ENCODE results near the gene ZMIZ1. TPM values are rescaled to one million over a fixed set of nuclear protein-coding genes. Genes with fewer than 3 reads are reported as not detected.

ZMIZ1 gene
- total RNA-seq, 1 donor from 2014 or later: 6.3 TPM

DNA sequence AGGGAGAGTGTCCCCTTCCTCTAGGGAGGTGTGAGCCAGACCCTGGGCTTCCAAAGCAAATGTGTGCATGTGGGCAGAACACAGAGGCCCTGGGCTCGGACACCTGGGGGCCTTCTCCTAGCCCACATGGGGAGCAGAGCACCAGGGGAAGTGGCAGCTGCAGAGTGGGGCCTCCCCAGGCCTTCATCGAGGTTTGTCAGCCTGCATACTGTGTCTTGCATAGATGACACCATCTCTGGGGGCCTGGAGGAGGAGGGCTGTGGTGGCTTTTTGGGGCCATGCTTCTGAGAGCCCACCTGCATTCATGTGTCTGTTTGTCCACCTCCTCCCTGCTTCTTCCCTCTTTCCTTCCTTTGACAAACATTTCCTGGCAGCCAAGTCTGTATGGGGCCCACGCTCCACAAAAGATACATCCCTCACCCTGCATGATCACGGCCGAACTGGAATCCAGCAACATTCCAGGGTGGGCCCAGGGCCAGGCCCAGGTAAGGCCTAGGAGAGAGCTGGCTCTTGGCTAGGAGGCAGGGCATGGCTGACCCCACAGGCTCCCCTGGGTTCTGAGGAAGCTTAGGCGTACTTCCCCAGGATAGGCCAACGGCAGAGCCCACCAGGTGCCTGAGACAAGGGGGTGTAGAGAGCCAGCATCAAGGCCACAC, 79.2 kb downstream of the ZMIZ1 start:
- DNase-seq (ENCODE audit: low read depth): no peak
- FAIRE-seq: no peak
- Histone ChIP-seq H3K4me3 (ENCODE audit: low read depth, low read length) (no peak overlapping the region), H3K36me3 (ENCODE audit: control insufficient read depth, insufficient read depth, low read length) (peaks cover 15% of the 10 kb centered on the region), H3K27me3 (ENCODE audit: control insufficient read depth, insufficient read depth, low read length) (no peaks in the 10 kb centered on the region)
- TF ChIP-seq, protein P1, sequence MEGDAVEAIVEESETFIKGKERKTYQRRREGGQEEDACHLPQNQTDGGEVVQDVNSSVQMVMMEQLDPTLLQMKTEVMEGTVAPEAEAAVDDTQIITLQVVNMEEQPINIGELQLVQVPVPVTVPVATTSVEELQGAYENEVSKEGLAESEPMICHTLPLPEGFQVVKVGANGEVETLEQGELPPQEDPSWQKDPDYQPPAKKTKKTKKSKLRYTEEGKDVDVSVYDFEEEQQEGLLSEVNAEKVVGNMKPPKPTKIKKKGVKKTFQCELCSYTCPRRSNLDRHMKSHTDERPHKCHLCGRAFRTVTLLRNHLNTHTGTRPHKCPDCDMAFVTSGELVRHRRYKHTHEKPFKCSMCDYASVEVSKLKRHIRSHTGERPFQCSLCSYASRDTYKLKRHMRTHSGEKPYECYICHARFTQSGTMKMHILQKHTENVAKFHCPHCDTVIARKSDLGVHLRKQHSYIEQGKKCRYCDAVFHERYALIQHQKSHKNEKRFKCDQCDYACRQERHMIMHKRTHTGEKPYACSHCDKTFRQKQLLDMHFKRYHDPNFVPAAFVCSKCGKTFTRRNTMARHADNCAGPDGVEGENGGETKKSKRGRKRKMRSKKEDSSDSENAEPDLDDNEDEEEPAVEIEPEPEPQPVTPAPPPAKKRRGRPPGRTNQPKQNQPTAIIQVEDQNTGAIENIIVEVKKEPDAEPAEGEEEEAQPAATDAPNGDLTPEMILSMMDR (IDR thresholded peaks at IDR 0.05; ENCODE audit: insufficient read depth, low read length, severe bottlenecking): no peak

DNA sequence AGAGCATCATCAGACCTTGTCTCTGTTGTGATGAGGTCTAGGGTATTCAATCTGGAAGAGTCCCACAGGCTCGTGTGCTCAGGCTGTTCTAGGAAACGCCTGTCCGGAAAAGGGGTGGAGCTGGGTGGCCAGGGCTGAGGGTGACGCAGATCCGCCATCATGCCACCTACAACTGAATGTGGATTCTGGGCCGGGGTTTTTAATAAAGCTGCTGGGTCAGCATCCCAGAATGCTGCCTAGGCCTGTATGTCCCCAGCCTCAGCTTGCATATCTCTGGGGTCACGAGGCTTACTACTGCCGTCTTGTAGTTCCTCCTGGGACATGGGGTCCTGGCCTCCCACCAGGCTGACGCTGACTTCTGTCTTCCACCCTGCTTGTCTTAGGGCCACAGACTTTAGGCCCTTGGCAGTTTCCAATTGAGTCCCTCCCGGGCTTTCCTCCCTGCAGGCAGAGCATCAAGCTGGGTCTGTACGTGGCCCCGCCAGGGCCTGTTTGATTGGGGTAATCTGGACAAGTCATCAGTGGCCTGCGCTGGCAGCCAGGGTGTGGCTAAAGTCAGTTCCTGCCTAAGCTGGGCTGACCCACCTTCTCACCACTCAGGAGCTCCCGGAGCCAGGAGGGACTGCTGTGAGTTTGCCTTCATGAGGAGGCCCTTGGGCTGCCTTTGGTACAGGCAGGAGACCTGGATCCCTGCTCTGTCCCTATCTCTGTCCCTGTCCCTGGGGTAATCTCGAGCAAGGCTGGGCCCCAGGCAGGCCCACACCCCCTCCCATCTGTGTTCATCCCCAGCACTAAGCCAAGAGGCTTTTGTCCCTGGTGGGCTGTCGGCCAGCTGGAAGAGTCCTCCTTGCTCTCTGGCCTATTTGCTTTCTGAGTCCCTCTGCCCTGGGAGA, 79.9 kb downstream of the ZMIZ1 start:
- Histone ChIP-seq H3K36me3 (ENCODE audit: control insufficient read depth, insufficient read depth, low read length) (peaks cover 12% of the 10 kb centered on the region), H3K4me3 (ENCODE audit: low read depth, low read length) (no peak overlapping the region), H3K27me3 (ENCODE audit: control insufficient read depth, insufficient read depth, low read length) (no peaks in the 10 kb centered on the region)
- peak; percentile 86 for DNase-seq (ENCODE audit: low read depth)
- TF ChIP-seq, protein P1 (IDR thresholded peaks at IDR 0.05; ENCODE audit: insufficient read depth, low read length, severe bottlenecking): no peak
- FAIRE-seq: no peak

- Histone ChIP-seq H3K4me3 (ENCODE audit: low read depth, low read length) (no peak overlapping the region), H3K36me3 (ENCODE audit: control insufficient read depth, insufficient read depth, low read length) (peaks cover 14% of the 10 kb centered on the region), H3K27me3 (ENCODE audit: control insufficient read depth, insufficient read depth, low read length) (no peaks in the 10 kb centered on the region)
- DNase-seq (ENCODE audit: low read depth) (no peak), FAIRE-seq (no peak)
- TF ChIP-seq, protein P1 (IDR thresholded peaks at IDR 0.05; ENCODE audit: insufficient read depth, low read length, severe bottlenecking): no peak
These were observed 80.5 kb downstream of the ZMIZ1 start for GRCh38 chr10:79149345-79149661.

GRCh38 chr10:79149662-79150443, 81.1 kb downstream of the ZMIZ1 start:
- H3K36me3 ChIP-seq (ENCODE audit: control insufficient read depth, insufficient read depth, low read length): peaks cover 13% of the 10 kb centered on the region
- no peaks in the 10 kb centered on the region for H3K27me3 ChIP-seq (ENCODE audit: control insufficient read depth, insufficient read depth, low read length)
- DNase-seq (ENCODE audit: low read depth) (peak; percentile 63), FAIRE-seq (no peak)
- TF ChIP-seq, protein P1 (IDR thresholded peaks at IDR 0.05; ENCODE audit: insufficient read depth, low read length, severe bottlenecking): no peak
- H3K4me3 ChIP-seq (ENCODE audit: low read depth, low read length): no peak overlapping the region

DNA sequence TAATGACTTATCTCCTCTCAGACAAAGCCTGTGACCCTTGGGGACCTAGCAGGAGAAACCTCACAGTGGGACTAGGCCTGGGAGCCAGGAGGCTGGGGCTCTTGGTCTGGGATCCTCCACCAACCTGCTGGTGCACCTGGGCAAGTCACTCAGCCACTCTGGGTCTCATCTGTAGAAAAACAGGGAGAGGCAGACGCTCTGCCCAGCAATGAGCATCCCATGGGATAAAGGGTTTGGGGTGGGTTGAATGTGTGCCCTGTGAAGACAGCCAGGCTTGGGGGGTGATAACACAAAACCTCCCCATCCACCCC, 81.6 kb downstream of the ZMIZ1 start:
- Histone ChIP-seq H3K4me3 (ENCODE audit: low read depth, low read length) (no peak overlapping the region), H3K36me3 (ENCODE audit: control insufficient read depth, insufficient read depth, low read length) (peaks cover 11% of the 10 kb centered on the region), H3K27me3 (ENCODE audit: control insufficient read depth, insufficient read depth, low read length) (no peaks in the 10 kb centered on the region)
- no peak for DNase-seq (ENCODE audit: low read depth)
- TF ChIP-seq, protein P1 (IDR thresholded peaks at IDR 0.05; ENCODE audit: insufficient read depth, low read length, severe bottlenecking): no peak
- FAIRE-seq: no peak

All from bronchial epithelial cell (primary cell).